Transverse colon (tissue), 4 donors: Measurements from ENCODE around the gene LILRA5.

Experiments
- CTCF ChIP-seq, 5 experiments: fragments of 200-600 bp in 3 of 5; fragments of 450-650 bp in 2 of 5; sonication (generic) in 3 of 5; IDR thresholded peaks; 1 replicate in 2 of 5; 2 replicates in 3 of 5; pipeline ENCODE4 v1.5.1; 2016 to 2017; ENCODE audit warnings: antibody characterized with exemption in 5 of 5, inconsistent platforms in 3 of 5, mild to moderate bottlenecking in 2 of 5, moderate library complexity in 1 of 5
- EP300 ChIP-seq: sonication (generic); formaldehyde crosslinking; IDR thresholded peaks from one replicate; pipeline ENCODE4 v1.6.1; 2017; ENCODE audit warnings: antibody characterized with exemption, low read depth
- POLR2A ChIP-seq: fragments of 450-650 bp; IDR thresholded peaks from one replicate; pipeline ENCODE4 v1.6.1; 2016; ENCODE audit warnings: antibody characterized with exemption, mild to moderate bottlenecking, moderate library complexity
- POLR2AphosphoS5 ChIP-seq, 3 donors: sonication (generic); formaldehyde crosslinking; IDR thresholded peaks; one replicate each; pipeline ENCODE4 v1.6.1; 2016; ENCODE audit warnings: antibody characterized with exemption in 3 of 3

- no peak for TF ChIP-seq POLR2A
- no peak for TF ChIP-seq POLR2AphosphoS5 (IDR thresholded peaks at IDR 0.05)
- no peak for TF ChIP-seq CTCF (IDR thresholded peaks at IDR 0.05)
- no peak for TF ChIP-seq EP300
Measured at GRCh38 chr19:54324071-54324470, 11.1 kb upstream of the LILRA5 start.
